Activated CD8-positive, alpha-beta memory T cell treated with anti-CD3 and anti-CD28 coated beads, Interleukin-2, amount 50 U/mL, for 1 hour (primary cell): Measurements from ENCODE around the gene ZNF888.
A peak's percentile ranks its signal among the peaks of the same experiment; 100 is the strongest.
"Not testable (repeated sequence)": the region's sequence is repeated elsewhere in the genome, so short reads cannot be mapped to it uniquely, and the experiment has no call there.

Source experiments
- DNase-seq: peaks from one replicate; pipeline ENCODE4 v3.0.0-alpha.2; 2020; ENCODE audit errors: extremely low read depth

The ZNF888 gene

GRCh38 chr19:52941941-52942385 lies 18.7 kb upstream of the ZNF888 start:
- DNase-seq: no peak

- DNase-seq: not testable (repeated sequence)
Observed at GRCh38 chr19:52941523-52941922, 18.3 kb upstream of the ZNF888 start.

GRCh38 chr19:52940905-52941304 lies 17.7 kb upstream of the ZNF888 start:
- DNase-seq: not testable (repeated sequence)

- no peak for DNase-seq
Observed at GRCh38 chr19:52938761-52939160, 15.5 kb upstream of the ZNF888 start.

GRCh38 chr19:52936954-52937325 lies 13.7 kb upstream of the ZNF888 start:
- DNase-seq: no peak

GRCh38 chr19:52936151-52936953 lies 13.1 kb upstream of the ZNF888 start:
- no peak for DNase-seq

GRCh38 chr19:52935434-52935833 lies 12.2 kb upstream of the ZNF888 start:
- DNase-seq: no peak

GRCh38 chr19:52924641-52925040 lies 1.4 kb upstream of the ZNF888 start:
- not testable (repeated sequence) for DNase-seq

- no peak for DNase-seq
Observed at GRCh38 chr19:52923778-52924593, 758 bp upstream of the ZNF888 start.

GRCh38 chr19:52917531-52917930 lies 5.7 kb downstream of the ZNF888 start:
- no peak for DNase-seq

- no peak for DNase-seq
Observed at GRCh38 chr19:52910648-52911047, 12.6 kb downstream of the ZNF888 start.

- not testable (repeated sequence) for DNase-seq
Observed at GRCh38 chr19:52904052-52904780, 19.0 kb downstream of the ZNF888 start.

GRCh38 chr19:52901842-52902241 lies 21.4 kb downstream of the ZNF888 start:
- DNase-seq: no peak

GRCh38 chr19:52898596-52898995 lies 24.6 kb downstream of the ZNF888 start:
- not testable (repeated sequence) for DNase-seq

- no peak for DNase-seq
Observed at GRCh38 chr19:52898101-52898500, 25.1 kb downstream of the ZNF888 start.

- peak; percentile 65 for DNase-seq
Observed at GRCh38 chr19:52897138-52897935, 25.9 kb downstream of the ZNF888 start, which contains the start of gene ZNF320. Gene ZNF320 (minus strand): TSS chr19:52897635. CDS start chr19:52890255, 7,380 bp downstream.

GRCh38 chr19:52896431-52897137 lies 26.6 kb downstream of the ZNF888 start:
- no peak for DNase-seq

GRCh38 chr19:52891336-52891735 lies 31.9 kb downstream of the ZNF888 start:
- DNase-seq: no peak

- no peak for DNase-seq
Observed at GRCh38 chr19:52889931-52890330, 33.3 kb downstream of the ZNF888 start.

GRCh38 chr19:52889076-52889475 lies 34.2 kb downstream of the ZNF888 start:
- DNase-seq: no peak
